ENCODE results near the gene BACH2.
"Not testable (repeated sequence)": the region's sequence is repeated elsewhere in the genome, so short reads cannot be mapped to it uniquely, and the experiment has no call there.

The BACH2 gene

GRCh38 chr6:90035047-90035723 is 261.5 kb downstream of the BACH2 start:
- Histone ChIP-seq H3K4me1 (ENCODE audit: insufficient read depth, poor library complexity, severe bottlenecking) (no peaks in the 10 kb centered on the region), H3K36me3 (ENCODE audit: low read depth) (no peaks in the 10 kb centered on the region), H3K9me3 (ENCODE audit: severe bottlenecking) (no peaks in the 10 kb centered on the region), H3K27me3 (ENCODE audit: insufficient read depth, poor library complexity, severe bottlenecking) (no peaks in the 10 kb centered on the region), H3K4me3 (ENCODE audit: severe bottlenecking) (no peak overlapping the region), H3K27ac (ENCODE audit: poor library complexity, severe bottlenecking) (no peak overlapping the region)
- ATAC-seq (ENCODE audit: low read depth) (no peak), DNase-seq (ENCODE audit: low spot score) (no peak)
- TF ChIP-seq CTCF (IDR thresholded peaks at IDR 0.05; ENCODE audit: poor library complexity, severe bottlenecking) = no peak

GRCh38 chr6:90033746-90034271 is 262.8 kb downstream of the BACH2 start:
- no peak for DNase-seq (ENCODE audit: low spot score)
- Histone ChIP-seq H3K9me3 (ENCODE audit: severe bottlenecking) (no peaks in the 10 kb centered on the region), H3K36me3 (ENCODE audit: low read depth) (no peaks in the 10 kb centered on the region), H3K4me1 (ENCODE audit: insufficient read depth, poor library complexity, severe bottlenecking) (no peaks in the 10 kb centered on the region), H3K27me3 (ENCODE audit: insufficient read depth, poor library complexity, severe bottlenecking) (no peaks in the 10 kb centered on the region), H3K27ac (ENCODE audit: poor library complexity, severe bottlenecking) (no peak overlapping the region), H3K4me3 (ENCODE audit: severe bottlenecking) (no peak overlapping the region)
- no peak for TF ChIP-seq CTCF (IDR thresholded peaks at IDR 0.05; ENCODE audit: poor library complexity, severe bottlenecking)
- no peak for ATAC-seq (ENCODE audit: low read depth)

GRCh38 chr6:90032489-90033212 is 264.0 kb downstream of the BACH2 start:
- H3K4me3 ChIP-seq (ENCODE audit: severe bottlenecking); H3K4me1 ChIP-seq (ENCODE audit: insufficient read depth, poor library complexity, severe bottlenecking); H3K9me3 ChIP-seq (ENCODE audit: severe bottlenecking); DNase-seq (ENCODE audit: low spot score); H3K27me3 ChIP-seq (ENCODE audit: insufficient read depth, poor library complexity, severe bottlenecking); H3K36me3 ChIP-seq (ENCODE audit: low read depth); H3K27ac ChIP-seq (ENCODE audit: poor library complexity, severe bottlenecking); ATAC-seq (ENCODE audit: low read depth): not testable (repeated sequence)

GRCh38 chr6:90028995-90029635 is 267.5 kb downstream of the BACH2 start:
- Histone ChIP-seq H3K36me3 (ENCODE audit: low read depth) (no peaks in the 10 kb centered on the region), H3K9me3 (ENCODE audit: severe bottlenecking) (no peaks in the 10 kb centered on the region), H3K27ac (ENCODE audit: poor library complexity, severe bottlenecking) (no peak overlapping the region), H3K27me3 (ENCODE audit: insufficient read depth, poor library complexity, severe bottlenecking) (no peaks in the 10 kb centered on the region), H3K4me1 (ENCODE audit: insufficient read depth, poor library complexity, severe bottlenecking) (peaks cover 13% of the 10 kb centered on the region), H3K4me3 (ENCODE audit: severe bottlenecking) (no peak overlapping the region)
- ATAC-seq (ENCODE audit: low read depth) = no peak
- TF ChIP-seq CTCF (IDR thresholded peaks at IDR 0.05; ENCODE audit: poor library complexity, severe bottlenecking) = no peak
- no peak for DNase-seq (ENCODE audit: low spot score)

GRCh38 chr6:90028066-90028778 is 268.4 kb downstream of the BACH2 start:
- no peaks in the 10 kb centered on the region for H3K9me3 ChIP-seq (ENCODE audit: severe bottlenecking)
- DNase-seq (ENCODE audit: low spot score) (no peak), ATAC-seq (ENCODE audit: low read depth) (no peak)
- no peak for TF ChIP-seq CTCF (IDR thresholded peaks at IDR 0.05; ENCODE audit: poor library complexity, severe bottlenecking)
- H3K36me3 ChIP-seq (ENCODE audit: low read depth) = no peaks in the 10 kb centered on the region
- no peak overlapping the region for H3K27ac ChIP-seq (ENCODE audit: poor library complexity, severe bottlenecking)
- H3K4me1 ChIP-seq (ENCODE audit: insufficient read depth, poor library complexity, severe bottlenecking) = peaks cover 13% of the 10 kb centered on the region
- H3K27me3 ChIP-seq (ENCODE audit: insufficient read depth, poor library complexity, severe bottlenecking) = no peaks in the 10 kb centered on the region
- H3K4me3 ChIP-seq (ENCODE audit: severe bottlenecking) = no peak overlapping the region
